GM13976 (cell line): ENCODE data around the gene FBXW7.

Experiments
- DNase-seq: peaks from one replicate; pipeline ENCODE4 v3.0.0; 2012; ENCODE audit warnings: low spot score
- CTCF ChIP-seq: IDR thresholded peaks from 2 replicates; pipeline ENCODE4 v1.5.1; 2012; ENCODE audit warnings: borderline replicate concordance, mild to moderate bottlenecking; ENCODE audit not compliant: insufficient read depth; ENCODE audit errors: extremely low read depth, missing control alignments, control extremely low read depth
- in situ Hi-C: fragments of 300-500 bp; cut with MboI; formaldehyde crosslinking; loops from one replicate; pipeline ENCODE4 v1.12.0; 2022; ENCODE audit warnings: low sequenced_read_pairs, mixed read lengths, inconsistent platforms; ENCODE audit not compliant: unreplicated experiment

FBXW7 gene

GRCh38 chr4:152528060-152528459 lies 7.8 kb downstream of the FBXW7 start:
- no peak for DNase-seq
- in situ Hi-C loops, result no loop called here
- TF ChIP-seq CTCF, result no peak

GRCh38 chr4:152525878-152526277 lies 10.0 kb downstream of the FBXW7 start:
- in situ Hi-C loops, result no loop called here
- no peak for TF ChIP-seq CTCF
- DNase-seq, result no peak

- TF ChIP-seq CTCF, result no peak
Measured at GRCh38 chr4:152524427-152524826, 11.5 kb downstream of the FBXW7 start.

GRCh38 chr4:152523731-152524130 lies 12.2 kb downstream of the FBXW7 start:
- DNase-seq, result no peak
- in situ Hi-C loops, result no loop called here
- TF ChIP-seq CTCF, result no peak

More at GRCh38 chr4:152524427-152524826, 11.5 kb downstream of the FBXW7 start:
- in situ Hi-C loops, result no loop called here
- DNase-seq, result no peak

GRCh38 chr4:152522754-152523153 lies 13.1 kb downstream of the FBXW7 start:
- DNase-seq, result no peak
- TF ChIP-seq CTCF, result no peak
- in situ Hi-C loops, result no loop called here

- in situ Hi-C loops, result no loop called here
- no peak for TF ChIP-seq CTCF
- DNase-seq, result no peak
Measured at GRCh38 chr4:152522245-152522644, 13.6 kb downstream of the FBXW7 start.

- TF ChIP-seq CTCF, result no peak
- in situ Hi-C loops, result no loop called here
- DNase-seq, result no peak
Measured at GRCh38 chr4:152516156-152516555, 19.7 kb downstream of the FBXW7 start.
